NCI-H748 (cell line): ENCODE data around the gene MYO3B.
A peak's percentile ranks its signal among the peaks of the same experiment; 100 is the strongest.

ENCODE experiments used
- DNase-seq: peaks from one replicate; lab custom pipeline; 2025; ENCODE audit not compliant: unreplicated experiment; lab: John Stamatoyannopoulos, UW

MYO3B gene

DNA sequence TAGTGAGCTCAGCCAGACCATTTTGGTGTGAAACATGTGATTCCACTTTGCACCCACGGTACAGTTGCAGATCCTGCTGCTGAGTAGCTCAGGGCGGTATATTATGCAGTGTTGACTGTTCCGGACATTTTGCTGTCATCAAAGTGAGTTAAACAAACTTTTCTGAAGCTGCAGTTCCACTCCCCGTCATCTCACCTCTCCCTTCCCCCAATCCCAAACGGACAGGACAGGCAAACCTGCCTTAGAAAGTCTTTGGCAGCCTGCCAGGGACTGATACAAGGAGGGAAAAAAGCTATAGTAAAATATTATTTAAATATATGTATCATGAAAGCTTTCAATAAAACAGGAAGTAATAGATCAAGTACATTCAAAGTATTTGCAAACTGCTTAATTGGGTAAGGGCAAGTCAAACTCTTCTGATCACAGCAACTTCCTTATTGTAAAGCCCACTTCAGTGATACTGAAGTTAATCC lies 501.7 kb downstream of the MYO3B start:
- DNase-seq = peak; percentile 43

DNA sequence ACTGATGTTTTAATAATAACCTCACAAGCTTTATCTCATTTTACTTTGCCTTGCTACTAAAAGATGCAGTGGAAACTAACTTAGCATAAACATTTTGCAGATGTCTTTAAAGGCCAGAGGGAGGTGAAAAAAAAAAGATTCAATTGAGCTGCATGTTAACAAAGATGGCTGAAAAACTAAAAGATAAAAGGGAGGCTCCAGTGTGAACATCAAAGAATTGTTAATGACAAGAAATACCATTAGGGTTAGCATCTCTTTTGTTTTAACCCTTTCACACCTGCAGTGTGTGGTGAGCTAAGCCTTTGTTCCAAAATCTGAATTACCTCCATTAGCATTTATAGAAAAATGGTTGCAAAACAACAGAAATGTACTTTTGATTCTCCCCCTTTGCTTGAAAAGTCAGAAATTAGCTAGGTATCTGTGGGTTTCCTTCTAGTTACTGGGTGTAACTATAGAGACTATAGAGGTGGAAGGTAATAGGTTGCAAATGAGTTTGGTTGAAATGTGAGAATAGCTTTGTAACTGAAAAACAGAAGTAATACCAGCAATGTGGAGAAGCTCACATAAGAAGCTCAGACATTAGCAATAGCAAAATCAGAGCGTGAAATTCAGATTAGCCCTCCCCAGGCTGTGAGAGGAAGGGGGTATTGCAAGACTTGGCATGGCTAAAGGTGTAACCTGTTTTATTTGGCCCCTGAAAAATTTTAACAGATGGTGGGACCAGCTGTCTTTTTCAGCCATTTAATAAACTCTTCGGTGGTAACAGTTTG lies 502.4 kb downstream of the MYO3B start:
- peak; percentile 39 for DNase-seq

- DNase-seq = no peak
Observed at GRCh38 chr2:170681311-170681710, 503.4 kb downstream of the MYO3B start.

DNA sequence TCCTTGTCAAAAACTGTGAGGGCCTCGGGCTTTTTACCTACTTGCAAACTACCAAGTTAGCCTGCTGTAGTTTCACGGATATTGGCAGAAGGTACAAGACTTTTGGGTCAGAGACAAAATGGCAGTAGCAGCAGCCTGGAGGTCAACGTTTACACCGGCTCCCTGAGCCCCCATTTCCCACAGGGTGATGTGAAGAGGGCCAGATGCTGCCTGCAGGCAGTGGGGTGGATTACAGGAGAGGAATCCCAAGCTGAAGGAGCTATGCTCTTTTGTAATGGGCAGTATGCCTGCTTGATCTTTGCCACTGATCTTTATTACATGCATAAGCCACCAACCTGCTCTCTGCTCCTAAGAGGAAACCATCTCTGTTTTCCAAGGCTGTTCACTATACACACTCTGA lies 507.6 kb downstream of the MYO3B start:
- DNase-seq = no peak

GRCh38 chr2:170689481-170689880 lies 511.5 kb downstream of the MYO3B start:
- DNase-seq = no peak

- no peak for DNase-seq
Observed at GRCh38 chr2:170690640-170691039, 512.7 kb downstream of the MYO3B start.

DNA sequence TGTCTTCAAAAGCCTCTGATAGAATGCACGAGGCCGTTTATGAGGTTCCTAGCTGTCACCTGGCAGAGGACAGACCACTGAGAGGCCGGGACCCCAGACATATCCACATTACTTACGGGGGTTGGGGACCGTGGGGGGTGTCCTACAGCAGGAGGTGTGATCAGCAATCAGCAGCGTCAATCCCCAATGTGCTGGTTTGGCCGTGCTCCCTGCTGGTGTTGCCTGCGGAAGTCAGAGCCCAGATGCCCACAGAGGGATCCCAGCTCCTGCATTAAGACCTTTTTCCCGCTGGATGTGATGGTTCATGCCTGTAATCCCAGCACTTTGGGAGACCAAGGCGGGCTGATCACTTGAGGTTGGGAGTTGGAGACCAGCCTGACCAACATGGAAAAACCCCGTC lies 516.4 kb downstream of the MYO3B start:
- DNase-seq = no peak

DNA sequence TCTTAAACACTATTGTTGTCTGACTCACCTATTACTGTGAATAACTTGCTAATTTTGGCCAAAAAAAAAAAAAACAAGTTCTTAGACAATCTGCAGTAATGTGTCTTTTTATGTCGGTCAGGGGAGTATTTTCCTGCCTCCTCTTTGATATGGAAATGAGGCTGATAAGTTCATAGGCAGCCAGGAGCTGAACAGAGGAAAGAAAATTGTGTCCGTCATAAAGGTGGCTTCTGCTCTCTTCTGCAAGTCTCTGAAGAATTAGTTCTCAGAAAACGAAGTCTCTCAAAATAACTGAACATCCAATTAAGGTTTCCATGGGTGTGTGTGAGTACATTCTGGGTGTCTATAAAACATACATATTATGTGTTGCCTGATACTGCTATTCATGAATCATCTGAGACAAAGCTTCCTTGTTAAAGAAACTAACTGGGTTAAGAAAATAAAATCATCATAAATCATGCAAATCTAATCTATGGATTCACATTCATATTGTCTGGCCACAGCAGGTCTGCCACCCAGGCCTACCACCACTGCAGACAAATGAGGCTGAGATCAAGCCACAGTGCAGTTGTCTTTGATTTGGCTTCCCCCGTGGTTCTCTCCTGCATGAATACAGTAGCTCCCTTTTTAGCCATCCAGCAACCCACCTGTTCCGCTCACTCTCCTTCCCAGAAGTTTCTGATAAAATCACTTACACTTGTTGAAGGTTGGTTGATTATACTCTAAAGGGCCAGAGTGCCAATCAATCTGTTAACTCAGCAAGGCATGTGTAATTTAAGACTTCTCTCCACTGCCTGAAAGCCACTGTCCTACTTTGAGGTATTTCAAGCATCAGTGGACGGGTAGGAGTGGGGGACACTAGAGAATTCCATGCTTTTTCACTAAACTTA lies 517.8 kb downstream of the MYO3B start:
- DNase-seq = no peak

GRCh38 chr2:170696948-170697347 lies 519.0 kb downstream of the MYO3B start:
- DNase-seq = no peak

DNA sequence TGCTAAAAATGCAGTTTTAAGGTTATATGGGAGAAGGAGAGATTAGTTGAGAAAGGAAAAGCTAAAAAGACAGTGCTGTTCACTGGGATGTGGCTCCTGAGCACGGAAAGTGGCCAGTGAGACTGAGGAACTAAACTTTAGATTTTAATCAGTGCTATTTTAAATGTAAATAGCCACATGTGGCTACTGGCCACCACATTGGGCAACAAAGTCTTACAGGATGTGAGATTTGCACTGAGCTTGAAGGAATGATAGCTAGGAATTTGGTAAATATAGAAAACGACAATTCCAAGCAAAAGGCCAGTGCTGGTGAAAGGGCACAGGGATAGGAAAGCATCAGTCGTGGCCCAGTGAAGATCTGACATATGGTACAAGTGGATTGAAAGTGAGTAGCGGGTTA lies 523.1 kb downstream of the MYO3B start:
- DNase-seq = no peak

- DNase-seq = no peak
Observed at GRCh38 chr2:170703776-170704476, 526.0 kb downstream of the MYO3B start.
